Inflammatory macrophage treated with lipopolysaccharide for 1 hour (primary cell): ENCODE measurements around the gene TRIM44.
"Not testable (repeated sequence)": the region's sequence is repeated elsewhere in the genome, so short reads cannot be mapped to it uniquely, and the experiment has no call there.

Experiments
- DNase-seq, 2 donors: peaks; one replicate each; pipeline ENCODE4 v3.0.0-alpha.2; 2020 to 2022

TRIM44 gene

DNA sequence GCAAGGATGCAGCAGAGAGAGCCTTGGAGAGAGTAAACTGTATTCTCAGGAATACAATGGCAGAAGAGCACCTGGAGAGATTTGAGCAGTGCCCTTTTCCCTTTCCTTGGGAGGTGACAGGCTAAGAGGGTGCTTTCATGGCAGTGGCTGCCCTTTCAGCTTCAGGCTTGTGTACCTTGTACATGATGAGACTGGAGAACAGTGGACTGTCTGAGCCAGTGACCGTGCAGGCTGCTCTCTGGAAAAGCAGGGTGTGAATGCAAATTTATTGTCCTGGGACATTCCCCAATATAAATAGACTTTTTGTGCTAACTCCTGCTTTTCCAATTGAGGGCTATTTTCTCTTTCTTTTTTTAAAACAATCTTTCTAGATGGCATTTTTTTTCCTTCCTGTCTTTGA, 99.3 kb downstream of the TRIM44 start:
- DNase-seq = no peak

DNA sequence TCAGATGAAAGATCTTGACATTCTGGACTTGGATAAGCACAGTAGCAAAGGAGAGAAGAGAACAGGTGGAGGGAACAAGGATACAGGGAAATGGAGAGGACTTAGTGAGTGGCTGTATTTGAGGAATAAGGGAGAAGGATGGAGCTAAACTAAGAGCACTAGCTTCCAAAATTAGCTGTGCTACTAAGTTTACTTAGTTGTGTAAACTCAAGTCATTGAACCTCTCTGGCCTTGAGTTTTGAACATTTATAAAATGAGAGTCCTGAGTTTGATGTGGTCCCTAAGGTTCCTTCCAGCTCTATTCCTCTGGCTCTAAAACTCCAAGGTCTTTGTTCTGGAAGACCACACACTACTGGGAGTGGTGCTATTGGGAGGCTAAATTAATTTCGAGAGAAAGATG, 100.7 kb downstream of the TRIM44 start:
- DNase-seq = no peak

DNA sequence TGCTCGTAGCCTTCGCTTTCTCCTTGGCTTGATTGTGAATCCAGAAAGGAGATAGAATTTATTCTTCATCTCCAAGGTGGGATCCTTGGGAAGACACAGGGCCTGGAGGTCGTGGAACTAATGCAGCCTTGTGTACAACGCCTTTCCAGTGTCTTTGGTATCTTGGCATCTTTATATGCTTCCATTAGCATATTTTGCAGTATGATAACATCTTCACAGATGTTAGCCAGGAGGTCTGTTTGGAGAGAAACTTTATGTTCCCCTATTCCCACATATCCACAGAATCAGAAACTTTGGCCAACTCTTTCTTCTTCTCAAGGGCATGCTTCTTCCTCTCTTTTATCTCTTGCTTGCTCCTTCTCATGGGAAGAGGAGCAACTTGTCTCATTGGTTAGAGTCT, 101.2 kb downstream of the TRIM44 start:
- DNase-seq = no peak

DNA sequence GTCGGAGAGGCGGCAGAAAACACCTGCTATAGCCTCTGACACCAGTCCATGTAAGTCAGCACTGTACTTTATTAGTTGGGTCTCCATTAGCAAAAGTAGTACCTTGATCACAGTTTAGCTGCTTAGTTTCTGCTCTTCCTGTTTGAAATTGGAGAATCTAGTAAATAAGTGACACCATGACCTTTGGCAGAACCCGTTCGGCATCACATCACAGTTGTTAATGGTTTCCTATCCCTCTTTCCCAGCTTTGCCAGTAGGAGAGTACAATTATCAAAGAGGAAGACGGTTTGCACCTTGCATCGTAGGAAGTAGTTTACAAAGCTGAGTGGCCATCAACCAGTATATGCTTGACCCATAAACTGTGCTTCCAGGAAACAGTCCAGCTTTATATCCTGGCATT, 101.8 kb downstream of the TRIM44 start:
- DNase-seq = no peak

DNA sequence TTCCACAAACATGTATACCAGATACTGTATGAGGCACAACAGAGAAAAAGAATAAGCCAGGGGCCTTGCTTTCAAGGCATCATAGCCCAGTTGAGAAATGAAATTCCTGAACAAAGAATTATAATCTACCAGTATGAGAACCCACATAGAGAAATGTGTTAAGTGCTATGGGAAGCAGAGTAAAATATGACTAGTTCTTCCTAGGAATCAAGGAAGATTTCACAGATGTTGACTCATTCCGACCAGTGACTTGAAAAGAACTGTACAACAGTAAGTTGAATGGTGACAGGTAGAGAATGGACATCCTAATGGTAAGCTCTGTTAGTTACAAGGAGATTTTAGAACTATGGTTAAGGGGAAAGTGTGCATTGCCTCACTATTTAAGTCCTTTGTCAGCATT, 102.6 kb downstream of the TRIM44 start:
- no peak for DNase-seq

DNA sequence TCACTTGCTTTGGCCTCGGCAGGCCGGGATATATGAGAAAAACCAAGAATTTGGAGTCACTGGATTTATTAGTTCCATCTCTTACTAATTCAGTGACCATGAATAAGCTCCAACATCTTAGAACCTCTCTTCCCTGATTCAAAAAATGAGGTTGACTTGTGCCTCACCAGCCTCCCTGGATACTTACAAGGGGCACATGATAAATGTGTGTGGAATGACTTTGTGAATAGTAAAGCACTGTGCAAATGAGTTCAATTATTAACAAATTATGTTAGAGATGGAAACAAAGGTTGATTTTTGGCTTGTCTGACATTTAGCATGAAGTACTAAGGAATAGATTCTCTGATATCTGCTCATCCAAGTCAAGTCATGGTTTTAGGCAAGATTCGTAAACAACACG, 104.1 kb downstream of the TRIM44 start:
- no peak for DNase-seq

DNA sequence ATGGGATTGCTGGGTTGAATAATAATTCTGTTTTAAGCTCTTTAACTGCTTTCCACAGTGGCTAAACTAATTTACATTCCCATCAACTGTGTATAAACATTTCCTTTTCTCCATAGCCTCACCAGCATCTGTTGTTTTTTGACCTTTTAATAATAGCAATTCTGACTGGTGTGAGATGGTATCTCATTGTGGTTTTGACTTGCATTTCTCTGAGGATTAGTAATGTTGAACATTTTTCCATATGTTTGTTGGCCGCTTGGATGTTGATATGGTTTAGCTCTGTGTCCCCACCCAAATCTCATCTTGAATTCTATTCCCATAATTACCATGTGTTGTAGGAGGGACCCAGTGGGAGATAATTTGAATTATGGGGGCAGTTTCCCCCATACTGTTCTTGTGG, 107.8 kb downstream of the TRIM44 start:
- DNase-seq = not testable (repeated sequence)

DNA sequence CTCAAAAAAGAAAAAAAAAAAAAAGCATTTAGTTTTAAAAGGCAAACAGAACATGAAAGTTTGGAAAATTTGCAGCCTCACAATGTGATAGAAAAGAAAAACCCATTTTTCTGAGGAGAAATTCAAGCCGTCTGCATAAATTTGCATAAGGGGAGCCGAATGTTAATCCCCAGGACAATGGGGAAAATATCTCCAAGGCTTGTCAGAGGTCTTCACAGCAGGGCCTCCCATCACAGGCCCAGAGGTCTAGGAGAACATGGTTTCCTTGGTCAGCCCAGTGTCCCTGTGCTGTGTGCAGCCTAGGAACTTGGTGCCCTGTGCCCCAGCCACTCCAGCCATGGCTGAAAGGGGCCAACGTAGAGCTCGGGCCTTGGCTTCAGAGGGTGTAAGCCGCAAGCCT, 109.1 kb downstream of the TRIM44 start:
- no peak for DNase-seq

DNA sequence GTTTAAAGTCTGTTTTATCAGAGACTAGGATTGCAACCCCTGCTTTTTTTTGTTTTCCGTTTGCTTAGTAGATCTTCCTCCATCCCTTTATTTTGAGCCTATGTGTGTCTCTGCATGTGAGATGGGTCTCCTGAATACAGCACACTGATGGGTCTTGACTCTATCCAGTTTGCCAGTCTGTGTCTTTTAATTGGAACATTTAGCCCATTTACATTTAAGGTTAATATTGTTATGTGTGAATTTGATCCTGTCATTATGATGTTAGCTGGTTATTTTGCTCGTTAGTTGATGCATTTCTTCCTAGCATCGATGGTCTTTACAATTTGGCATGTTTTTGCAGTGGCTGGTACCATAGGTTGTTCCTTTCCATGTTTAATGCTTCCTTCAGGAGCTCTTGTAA, 114.7 kb downstream of the TRIM44 start:
- DNase-seq = not testable (repeated sequence)

DNA sequence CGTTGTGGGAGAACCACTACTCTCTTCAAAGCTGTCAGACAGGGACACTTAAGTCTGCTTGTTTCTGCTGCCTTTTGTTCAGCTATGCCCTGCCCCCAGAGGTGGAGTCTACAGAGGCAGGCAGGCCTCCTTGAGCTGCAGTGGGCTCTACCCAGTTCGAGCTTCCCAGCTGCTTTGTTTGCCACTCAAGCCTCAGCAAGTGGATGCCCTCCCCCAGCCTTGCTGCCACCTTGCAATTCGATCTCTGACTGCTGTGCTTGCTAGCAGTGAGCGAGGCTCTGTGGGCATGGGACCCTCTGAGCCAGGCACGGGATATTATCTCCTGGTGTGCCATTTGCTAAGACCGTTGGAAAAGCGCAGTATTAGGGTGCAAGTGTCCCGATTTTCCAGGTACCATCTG, 116.4 kb downstream of the TRIM44 start:
- not testable (repeated sequence) for DNase-seq

DNA sequence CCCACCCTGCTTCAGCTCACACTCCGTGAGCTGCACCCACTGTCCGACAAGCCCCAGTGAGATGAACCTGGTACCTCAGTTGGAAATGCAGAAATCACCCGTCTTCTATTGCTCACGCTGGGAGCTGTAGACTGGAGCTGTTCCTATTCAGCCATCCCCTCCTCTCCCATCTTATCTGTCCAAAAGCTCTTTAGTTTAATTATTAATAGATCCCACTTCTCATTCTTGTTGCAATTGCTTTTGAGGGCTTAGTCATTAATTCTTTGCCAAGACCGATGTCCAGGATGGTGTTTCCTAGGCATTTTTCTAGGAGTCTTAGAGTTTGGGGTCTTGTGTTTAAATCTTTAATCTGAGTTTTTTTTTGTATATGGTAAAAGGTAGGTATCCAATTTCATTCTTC, 116.8 kb downstream of the TRIM44 start:
- DNase-seq = no peak

DNA sequence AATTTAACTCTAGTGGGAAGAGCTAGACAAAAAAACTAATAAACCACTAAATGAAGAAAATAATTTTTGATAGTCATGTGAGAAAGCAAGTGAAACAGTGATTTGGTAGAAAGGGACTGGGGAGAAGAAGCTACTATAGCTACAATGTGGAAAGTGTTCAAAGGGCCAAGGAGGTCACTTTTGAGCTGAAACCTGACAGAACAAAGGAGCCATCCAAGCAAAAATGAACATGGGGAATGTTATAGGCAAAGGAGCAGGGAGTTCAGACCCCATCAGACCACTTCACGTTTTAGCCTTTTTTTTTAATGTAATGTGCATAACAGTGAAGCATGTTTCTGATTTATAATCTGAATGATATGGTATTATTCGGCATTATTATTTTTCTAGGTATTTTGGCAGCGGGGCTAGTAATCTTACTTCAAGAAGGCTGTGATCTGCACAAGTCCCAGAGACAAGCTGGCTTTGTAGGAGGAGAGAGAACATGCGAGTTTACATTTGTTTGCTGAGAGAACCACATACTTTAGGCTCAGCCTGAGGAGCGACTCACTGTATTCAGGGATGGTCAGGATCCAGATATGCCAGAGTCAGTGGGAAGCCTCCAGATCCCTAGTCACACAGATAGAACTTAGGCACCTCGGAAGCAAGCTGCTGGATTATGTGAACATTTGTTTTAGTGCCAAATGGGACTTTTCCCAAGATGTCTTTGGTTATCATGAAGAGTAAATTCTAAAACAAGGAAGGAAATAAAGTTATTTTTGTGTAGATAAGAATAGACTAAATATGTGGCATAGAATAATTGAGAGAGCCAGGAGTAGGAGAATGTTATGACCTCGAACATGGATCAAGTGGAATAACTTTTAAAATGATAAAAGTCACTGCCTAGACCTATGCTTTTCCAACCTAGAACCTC, 118.6 kb downstream of the TRIM44 start:
- DNase-seq = no peak

DNA sequence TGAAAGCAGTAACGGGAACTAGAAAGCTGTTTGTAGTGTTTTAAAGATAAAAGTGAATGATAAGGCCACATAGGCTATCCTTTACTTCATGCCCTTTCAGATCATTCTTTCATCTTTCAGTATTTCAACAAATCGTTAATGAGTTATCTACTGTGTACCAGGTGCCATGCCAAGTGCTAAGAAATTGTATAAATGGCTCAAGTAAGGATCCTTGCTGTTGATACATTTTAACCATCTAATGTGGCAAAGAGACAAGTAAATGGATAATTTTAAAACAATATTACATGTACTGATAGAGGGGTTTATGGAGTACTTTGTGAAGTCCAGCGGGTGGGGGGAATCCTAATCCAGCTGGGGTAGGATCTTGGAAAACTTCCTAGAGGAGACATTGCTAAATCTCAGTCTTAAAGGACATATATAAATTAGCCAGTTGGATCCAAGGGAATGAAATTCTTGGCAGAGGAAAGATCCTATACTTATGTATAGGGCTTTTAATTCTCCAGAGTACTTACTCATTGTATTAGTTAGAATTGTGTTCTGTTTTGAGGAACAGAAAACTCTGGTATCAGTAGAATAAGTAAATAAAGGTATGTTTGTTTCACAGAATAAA, 119.4 kb downstream of the TRIM44 start:
- DNase-seq = no peak

DNA sequence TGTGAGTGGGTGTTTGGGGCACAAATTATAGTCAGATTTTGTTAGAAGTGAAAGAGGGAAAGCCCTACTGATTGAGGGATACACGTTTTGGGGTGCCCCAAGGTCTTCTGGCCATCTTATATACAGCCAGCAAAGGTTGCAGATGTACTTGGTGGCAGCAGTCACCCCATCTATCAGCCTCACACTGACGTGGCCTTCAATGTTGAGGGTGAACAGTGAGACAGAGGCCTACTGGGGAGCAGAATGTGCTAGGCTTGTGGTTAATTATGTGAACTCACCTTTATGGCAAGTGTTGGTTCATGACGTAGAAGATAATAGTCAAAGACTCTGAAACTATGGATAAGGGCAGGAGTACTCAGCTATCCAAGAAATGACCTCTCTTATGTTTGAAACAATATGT, 121.2 kb downstream of the TRIM44 start:
- DNase-seq = no peak

DNA sequence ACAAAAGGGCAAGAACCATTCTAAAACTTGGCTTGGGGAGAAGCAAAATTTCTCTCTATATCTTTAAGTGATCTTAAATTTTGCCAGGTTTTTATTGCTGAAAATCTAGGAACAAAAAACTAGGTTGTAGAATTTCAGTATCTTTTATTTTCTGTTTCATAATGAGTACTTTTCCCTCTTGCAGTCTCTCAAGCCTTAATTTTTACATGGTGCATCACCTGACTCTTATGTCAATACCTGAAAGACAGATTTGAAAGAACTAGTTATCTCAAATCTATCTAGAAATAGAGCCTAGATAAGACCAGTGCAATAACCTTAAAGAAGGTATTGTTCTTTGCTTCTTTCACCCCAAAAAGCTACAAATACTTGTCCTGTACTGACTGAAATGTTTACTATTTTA, 122.1 kb downstream of the TRIM44 start:
- DNase-seq = no peak

DNA sequence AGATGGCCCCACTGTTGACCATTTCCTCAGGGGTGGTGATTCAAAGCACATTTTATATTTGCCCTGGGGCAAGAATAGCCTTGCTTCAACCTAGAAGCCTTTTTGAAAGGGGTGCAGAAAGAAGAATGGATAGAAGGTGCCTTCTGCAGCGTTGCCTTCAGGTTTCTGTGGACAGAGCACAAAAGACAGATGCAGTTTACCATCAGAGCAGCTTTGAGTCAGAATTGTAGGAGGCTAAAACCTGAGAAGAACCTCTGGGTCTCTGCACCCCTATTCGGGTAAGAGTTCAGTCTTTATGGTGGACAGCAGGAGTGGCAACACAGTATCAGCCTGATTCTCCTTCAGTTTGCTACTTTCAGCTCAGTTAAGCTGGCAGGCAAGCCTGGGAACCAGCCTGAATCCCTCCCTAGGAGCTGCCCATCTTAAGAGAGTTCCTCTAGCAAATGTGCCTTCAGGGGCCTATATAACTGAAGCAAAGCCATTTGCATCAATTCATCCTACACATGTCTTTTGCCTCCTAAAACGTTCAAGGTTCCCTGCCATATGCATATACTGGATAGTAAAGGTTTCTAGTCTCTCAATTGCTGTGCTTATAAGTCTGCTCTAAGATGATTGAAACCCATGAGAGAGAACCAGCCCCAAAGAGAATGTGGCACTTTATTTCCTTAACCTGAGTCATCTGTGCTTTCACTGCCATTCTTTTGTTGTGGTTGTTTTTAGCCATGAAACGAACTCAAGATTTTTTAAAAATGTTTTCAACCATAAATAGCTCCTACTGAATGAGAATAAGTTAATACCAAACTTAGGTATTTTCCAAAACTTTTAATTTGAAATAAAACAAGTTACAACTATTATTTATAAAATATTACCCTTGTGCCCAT, 123.0 kb downstream of the TRIM44 start:
- no peak for DNase-seq

DNA sequence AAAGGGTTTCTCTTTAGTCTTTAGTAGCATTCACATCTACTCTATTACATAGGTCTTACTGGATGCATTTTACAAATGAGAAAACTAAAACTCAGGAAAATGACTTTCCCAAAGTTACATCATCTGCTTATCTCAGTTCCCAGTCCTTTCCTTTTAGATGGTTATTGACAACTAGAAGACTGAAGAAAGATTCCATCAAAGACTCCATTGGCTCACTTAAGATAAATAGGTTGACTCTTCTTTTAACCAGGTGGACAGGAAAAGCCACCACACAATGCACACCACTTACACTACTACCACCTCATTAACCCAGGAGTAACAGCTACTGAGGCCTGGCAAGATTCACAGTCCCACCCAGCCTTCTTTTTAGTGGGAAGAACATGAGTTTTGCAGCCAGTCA, 123.6 kb downstream of the TRIM44 start:
- no peak for DNase-seq

DNA sequence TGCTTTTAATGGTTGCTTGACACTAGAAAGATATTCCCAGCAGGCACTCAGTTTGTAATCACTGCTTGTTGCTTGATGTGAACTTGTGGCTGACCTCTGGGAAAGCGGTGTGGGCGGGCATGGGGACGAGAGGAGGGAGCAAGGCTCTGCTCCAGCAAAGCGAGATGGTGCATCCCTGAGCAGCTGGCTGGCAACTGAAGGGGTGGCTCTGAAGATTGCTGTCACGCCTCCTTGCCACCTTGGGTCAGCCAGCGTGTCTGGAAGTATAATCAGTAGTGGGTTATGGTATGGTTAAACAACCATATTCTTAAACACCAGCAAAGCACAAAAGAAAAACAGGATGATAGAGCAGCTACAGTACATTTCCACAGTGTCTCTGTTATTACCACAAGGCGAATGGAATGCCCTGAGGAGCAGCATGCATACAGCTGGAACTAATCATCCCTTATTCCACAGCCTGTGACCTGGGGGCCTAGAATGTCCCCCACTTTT, 124.5 kb downstream of the TRIM44 start:
- DNase-seq = no peak

DNA sequence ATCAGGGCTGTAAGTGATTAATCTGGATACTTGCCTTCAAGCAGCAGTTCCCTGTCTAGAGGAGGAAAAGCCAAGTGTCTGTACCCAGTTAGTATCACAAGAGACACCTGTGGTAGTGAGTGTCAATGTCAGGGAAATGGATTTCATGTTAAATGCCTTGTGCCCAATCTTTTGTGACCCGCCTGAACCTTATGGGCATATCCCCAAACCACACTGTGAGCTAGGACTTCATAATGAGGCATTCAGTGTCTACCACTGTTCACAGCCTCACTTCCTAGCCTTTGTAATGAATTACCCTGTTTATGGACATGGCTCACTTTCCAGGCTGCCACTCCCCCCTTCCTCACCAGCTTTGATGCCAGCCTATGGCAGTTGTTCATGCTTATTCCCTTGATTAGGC, 125.1 kb downstream of the TRIM44 start:
- DNase-seq = no peak

DNA sequence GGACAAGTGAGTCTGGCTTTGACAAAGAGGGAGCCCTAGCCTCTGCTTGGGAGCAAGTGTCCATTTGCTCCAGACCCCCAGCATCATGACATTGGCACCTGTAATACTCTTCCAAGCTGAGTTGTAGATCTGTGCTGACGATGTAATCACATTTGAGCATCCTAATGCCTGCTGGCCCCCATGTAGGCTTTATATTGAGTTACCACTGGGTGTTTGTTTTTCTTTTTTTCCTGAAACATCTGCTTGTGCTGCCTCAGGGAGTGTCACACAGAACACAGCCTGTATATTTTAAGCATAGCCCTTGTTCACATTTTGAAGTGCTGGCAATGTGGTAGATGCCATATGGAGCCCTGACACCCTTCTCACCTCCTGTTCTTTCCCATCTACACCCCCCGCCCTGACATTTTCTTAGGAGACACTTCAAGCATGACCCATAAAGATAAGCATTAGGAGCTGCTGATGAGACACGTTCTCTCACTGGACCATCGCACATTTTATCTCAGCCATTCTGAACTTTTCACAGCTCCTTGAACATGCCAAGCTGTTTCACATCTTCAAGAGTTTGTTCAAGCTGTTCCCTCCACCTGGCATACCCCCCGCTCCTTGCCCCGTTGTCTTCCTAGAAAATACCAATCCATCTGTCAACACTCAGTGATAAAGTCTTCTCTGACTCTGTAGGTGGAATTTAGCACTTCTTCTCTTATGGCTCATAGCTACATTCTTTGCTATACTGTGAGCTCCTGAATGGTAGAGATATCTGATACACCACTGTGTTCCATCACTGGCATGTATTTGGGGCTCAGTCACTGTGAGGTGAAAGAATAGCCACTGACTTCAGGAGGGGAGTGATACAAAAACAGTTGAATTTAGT, 128.7 kb downstream of the TRIM44 start:
- no peak for DNase-seq

DNA sequence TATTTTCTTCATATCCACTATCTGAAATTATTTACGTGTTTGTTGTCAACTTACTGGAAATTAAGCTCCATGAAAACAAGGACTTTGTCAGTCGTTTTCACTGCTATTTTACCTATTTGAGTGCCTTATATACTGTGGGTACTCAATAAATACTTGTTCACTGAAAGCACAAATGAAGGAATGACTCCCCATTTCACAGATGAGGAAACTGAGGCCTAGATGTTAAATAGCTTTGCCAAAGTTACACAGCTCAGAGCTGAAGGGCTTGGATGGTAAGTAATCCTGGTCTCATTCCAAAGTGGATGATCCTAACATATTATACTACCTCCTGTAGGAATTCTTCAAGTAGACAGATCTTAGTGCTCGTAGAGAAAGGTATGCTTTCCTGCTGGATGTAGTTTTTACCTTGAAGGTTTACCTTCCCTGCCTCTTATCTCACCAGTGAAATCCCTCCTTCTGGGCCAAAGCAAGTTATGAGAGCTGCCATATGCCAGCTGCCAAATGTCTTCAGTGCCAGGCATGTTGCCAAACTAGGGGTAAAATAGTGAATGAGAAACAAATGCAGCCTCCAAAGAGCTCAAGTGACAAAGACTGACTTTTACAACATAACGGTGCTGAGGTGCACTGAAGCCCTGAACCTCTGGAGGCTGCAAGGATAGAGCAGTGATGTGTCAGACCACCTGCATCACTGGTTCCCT, 129.7 kb downstream of the TRIM44 start:
- DNase-seq = no peak

DNA sequence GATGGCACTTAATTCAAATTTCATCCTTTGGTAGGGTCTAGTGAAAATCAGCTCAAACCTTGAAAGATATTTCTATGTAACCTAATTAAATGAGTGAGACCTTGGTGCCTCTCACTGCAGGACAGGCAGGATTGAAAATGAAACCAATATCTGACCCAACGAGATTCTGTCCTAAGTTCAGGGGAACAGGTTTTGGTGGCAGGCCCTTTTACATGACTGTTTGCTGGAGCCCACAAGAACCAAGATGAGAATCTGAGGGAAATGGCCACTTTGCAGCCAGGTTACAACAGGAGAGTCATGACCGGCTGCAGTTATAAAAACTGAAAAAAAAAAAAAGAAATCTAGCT, 130.2 kb downstream of the TRIM44 start:
- no peak for DNase-seq
